ENCODE measurements around the gene PNN. TPM values are rescaled to one million over a fixed set of nuclear protein-coding genes. Genes with fewer than 3 reads are reported as not detected.

Gene PNN
- total and polyA plus RNA-seq, 2 donors (not counting 1 experiment from before 2014, with no cell fraction given) = 14.4 to 14.9 TPM

DNA sequence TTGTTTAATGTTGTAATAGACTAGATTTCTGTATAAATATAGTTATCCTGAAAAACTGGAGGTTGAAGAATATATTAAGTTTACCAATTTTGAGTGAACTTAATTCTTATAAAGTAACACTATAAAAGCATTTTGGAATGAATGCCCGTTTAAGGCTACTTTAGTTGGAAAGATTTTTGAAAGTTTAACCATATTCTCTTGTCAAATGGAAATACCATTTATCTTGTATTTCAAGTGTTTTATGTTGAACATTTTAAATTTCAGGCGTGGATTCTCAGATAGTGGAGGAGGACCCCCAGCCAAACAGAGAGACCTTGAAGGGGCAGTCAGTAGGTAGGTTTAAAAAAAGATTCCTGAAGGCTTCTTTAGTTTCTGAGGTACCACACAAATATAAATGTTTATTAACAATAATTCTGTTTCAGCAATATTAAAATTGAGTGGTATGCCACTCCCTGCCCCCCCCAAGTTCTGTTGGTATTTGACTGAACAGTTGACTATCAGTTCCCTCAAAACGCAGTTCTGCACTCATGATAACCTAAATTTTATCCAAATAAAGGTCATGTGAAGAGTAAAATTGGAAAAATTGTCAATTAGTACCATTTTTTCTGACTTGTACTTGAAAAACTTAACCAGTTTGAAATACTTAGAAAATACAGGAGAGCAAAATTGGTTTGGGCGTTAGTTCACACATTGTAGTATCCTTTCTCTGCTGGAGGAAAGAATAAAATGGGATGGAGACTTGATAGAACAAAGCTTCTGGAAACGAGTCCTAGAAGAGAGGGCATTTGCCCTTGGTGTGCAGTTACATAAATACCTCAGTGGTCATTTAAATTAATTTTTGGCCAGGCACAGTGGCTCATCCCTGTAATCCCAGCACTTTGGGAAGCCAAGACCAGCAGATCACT, 1.5 kb downstream of the PNN start:
- Histone ChIP-seq H3K4me2 (ENCODE audit: extremely low read depth, insufficient read depth, low read length) (peak overlapping the region; percentile 90), H3K9ac (ENCODE audit: insufficient read depth, low read length) (peak overlapping the region; percentile 98), H3K27me3 (ENCODE audit: control insufficient read depth, insufficient read depth, low read length) (no peaks in the 10 kb centered on the region), H2AFZ (ENCODE audit: low read length) (no peak overlapping the region), H3K79me2 (ENCODE audit: control insufficient read depth, insufficient read depth, low read length) (peaks cover 29% of the 10 kb centered on the region), H3K9me3 (ENCODE audit: control insufficient read depth, insufficient read depth, low read depth, low read length) (no peaks in the 10 kb centered on the region), H4K20me1 (ENCODE audit: control insufficient read depth, extremely low read depth, insufficient read depth, low read length) (no peaks in the 10 kb centered on the region), H3K4me3 (replicated peaks in 1 of 4; ENCODE audit: control extremely low read depth in 1 of 4, insufficient read depth in 1 of 4, low read depth in 3 of 4, low read length in 4 of 4) (peak overlapping the region; percentile 50 to 97 (median 80)), H3K4me1 (ENCODE audit: control insufficient read depth, extremely low read depth, insufficient read depth, low read length) (peaks cover 6% of the 10 kb centered on the region), H3K27ac (ENCODE audit: insufficient read depth, low read length) (peak overlapping the region; percentile 96), H3K36me3 (ENCODE audit: control insufficient read depth, insufficient read depth, low read length) (peaks cover 10% of the 10 kb centered on the region)
- TF ChIP-seq, protein P1, sequence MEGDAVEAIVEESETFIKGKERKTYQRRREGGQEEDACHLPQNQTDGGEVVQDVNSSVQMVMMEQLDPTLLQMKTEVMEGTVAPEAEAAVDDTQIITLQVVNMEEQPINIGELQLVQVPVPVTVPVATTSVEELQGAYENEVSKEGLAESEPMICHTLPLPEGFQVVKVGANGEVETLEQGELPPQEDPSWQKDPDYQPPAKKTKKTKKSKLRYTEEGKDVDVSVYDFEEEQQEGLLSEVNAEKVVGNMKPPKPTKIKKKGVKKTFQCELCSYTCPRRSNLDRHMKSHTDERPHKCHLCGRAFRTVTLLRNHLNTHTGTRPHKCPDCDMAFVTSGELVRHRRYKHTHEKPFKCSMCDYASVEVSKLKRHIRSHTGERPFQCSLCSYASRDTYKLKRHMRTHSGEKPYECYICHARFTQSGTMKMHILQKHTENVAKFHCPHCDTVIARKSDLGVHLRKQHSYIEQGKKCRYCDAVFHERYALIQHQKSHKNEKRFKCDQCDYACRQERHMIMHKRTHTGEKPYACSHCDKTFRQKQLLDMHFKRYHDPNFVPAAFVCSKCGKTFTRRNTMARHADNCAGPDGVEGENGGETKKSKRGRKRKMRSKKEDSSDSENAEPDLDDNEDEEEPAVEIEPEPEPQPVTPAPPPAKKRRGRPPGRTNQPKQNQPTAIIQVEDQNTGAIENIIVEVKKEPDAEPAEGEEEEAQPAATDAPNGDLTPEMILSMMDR (conservative IDR thresholded peaks at IDR 0.05 in 1 of 2, IDR thresholded peaks at IDR 0.05 in 1 of 2; ENCODE audit: low read depth in 1 of 2, low read length in 2 of 2) = no peak
- TF ChIP-seq EZH2 (IDR thresholded peaks at IDR 0.05; ENCODE audit: low read length, missing control alignments) = no peak
- DNase-seq (ENCODE audit: low read depth in 2 of 2) = no peak

DNA sequence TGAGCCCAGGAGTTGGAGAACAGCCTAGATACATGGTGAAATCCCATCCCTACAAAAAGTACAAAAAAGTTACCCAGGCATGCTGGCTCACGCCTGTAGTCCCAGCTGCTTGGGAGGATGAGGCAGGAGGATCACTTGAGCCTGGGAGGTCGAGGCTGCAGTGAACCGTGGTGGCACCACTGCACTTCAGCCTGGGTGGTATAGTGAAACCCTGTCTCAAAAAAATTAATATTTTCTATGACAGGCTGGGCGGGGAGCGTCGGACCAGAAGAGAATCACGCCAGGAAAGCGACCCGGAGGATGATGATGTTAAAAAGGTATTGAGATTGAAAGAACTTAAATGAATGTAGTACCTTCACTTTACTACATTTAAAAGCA, 2.1 kb downstream of the PNN start:
- Histone ChIP-seq H3K79me2 (ENCODE audit: control insufficient read depth, insufficient read depth, low read length) (peaks cover 29% of the 10 kb centered on the region), H3K4me2 (ENCODE audit: extremely low read depth, insufficient read depth, low read length) (peak overlapping the region; percentile 90), H3K9me3 (ENCODE audit: control insufficient read depth, insufficient read depth, low read depth, low read length) (no peaks in the 10 kb centered on the region), H4K20me1 (ENCODE audit: control insufficient read depth, extremely low read depth, insufficient read depth, low read length) (no peaks in the 10 kb centered on the region), H3K27ac (ENCODE audit: insufficient read depth, low read length) (no peak overlapping the region), H3K36me3 (ENCODE audit: control insufficient read depth, insufficient read depth, low read length) (peaks cover 13% of the 10 kb centered on the region), H3K9ac (ENCODE audit: insufficient read depth, low read length) (no peak overlapping the region), H3K4me3 (replicated peaks in 1 of 4; ENCODE audit: control extremely low read depth in 1 of 4, insufficient read depth in 1 of 4, low read depth in 3 of 4, low read length in 4 of 4) (no peak overlapping the region), H2AFZ (ENCODE audit: low read length) (no peak overlapping the region), H3K27me3 (ENCODE audit: control insufficient read depth, insufficient read depth, low read length) (no peaks in the 10 kb centered on the region), H3K4me1 (ENCODE audit: control insufficient read depth, extremely low read depth, insufficient read depth, low read length) (peaks cover 6% of the 10 kb centered on the region)
- no peak for DNase-seq (ENCODE audit: low read depth in 2 of 2)
- TF ChIP-seq, protein P1 (conservative IDR thresholded peaks at IDR 0.05 in 1 of 2, IDR thresholded peaks at IDR 0.05 in 1 of 2; ENCODE audit: low read depth in 1 of 2, low read length in 2 of 2) = no peak
- no peak for TF ChIP-seq EZH2 (IDR thresholded peaks at IDR 0.05; ENCODE audit: low read length, missing control alignments)

DNA sequence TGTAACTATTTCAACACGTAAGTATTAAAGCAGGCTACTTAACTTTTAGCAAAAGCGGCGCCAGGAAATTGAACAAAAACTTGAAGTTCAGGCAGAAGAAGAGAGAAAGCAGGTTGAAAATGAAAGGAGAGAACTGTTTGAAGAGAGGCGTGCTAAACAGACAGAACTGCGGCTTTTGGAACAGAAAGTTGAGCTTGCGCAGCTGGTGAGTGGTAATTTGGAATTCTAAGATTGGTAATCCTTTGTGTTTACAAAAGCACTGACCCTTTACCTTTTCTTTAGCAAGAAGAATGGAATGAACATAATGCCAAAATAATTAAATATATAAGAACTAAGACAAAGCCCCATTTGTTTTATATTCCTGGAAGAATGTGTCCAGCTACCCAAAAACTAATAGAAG, 4.0 kb downstream of the PNN start:
- no peaks in the 10 kb centered on the region for H4K20me1 ChIP-seq (ENCODE audit: control insufficient read depth, extremely low read depth, insufficient read depth, low read length)
- no peak overlapping the region for H3K4me2 ChIP-seq (ENCODE audit: extremely low read depth, insufficient read depth, low read length)
- TF ChIP-seq, protein P1 (conservative IDR thresholded peaks at IDR 0.05 in 1 of 2, IDR thresholded peaks at IDR 0.05 in 1 of 2; ENCODE audit: low read depth in 1 of 2, low read length in 2 of 2) = no peak
- TF ChIP-seq EZH2 (IDR thresholded peaks at IDR 0.05; ENCODE audit: low read length, missing control alignments) = no peak
- no peaks in the 10 kb centered on the region for H3K27me3 ChIP-seq (ENCODE audit: control insufficient read depth, insufficient read depth, low read length)
- H3K9me3 ChIP-seq (ENCODE audit: control insufficient read depth, insufficient read depth, low read depth, low read length) = no peaks in the 10 kb centered on the region
- H3K27ac ChIP-seq (ENCODE audit: insufficient read depth, low read length) = no peak overlapping the region
- no peak overlapping the region for H3K4me3 ChIP-seq (replicated peaks in 1 of 4; ENCODE audit: control extremely low read depth in 1 of 4, insufficient read depth in 1 of 4, low read depth in 3 of 4, low read length in 4 of 4)
- H3K79me2 ChIP-seq (ENCODE audit: control insufficient read depth, insufficient read depth, low read length) = peaks cover 29% of the 10 kb centered on the region
- peaks cover 6% of the 10 kb centered on the region for H3K4me1 ChIP-seq (ENCODE audit: control insufficient read depth, extremely low read depth, insufficient read depth, low read length)
- H3K36me3 ChIP-seq (ENCODE audit: control insufficient read depth, insufficient read depth, low read length) = peaks cover 15% of the 10 kb centered on the region
- no peak overlapping the region for H2AFZ ChIP-seq (ENCODE audit: low read length)
- no peak for DNase-seq (ENCODE audit: low read depth in 2 of 2)
- H3K9ac ChIP-seq (ENCODE audit: insufficient read depth, low read length) = no peak overlapping the region
